GM12892 (cell line): Measurements from ENCODE around the gene PCDHGC3.

Experiments
- POLR2A ChIP-seq: IDR thresholded peaks from 2 replicates; pipeline ENCODE4 v1.6.1; 2011; ENCODE audit warnings: low read depth, low read length, control low read depth
- POLR2AphosphoS5 ChIP-seq: IDR thresholded peaks from 2 replicates; pipeline ENCODE4 v1.6.1; 2011; ENCODE audit warnings: low read depth, low read length, control low read depth
- TAF1 ChIP-seq: IDR thresholded peaks from 2 replicates; pipeline ENCODE4 v1.6.1; 2011; ENCODE audit warnings: low read depth, mild to moderate bottlenecking, control low read depth, low read length, borderline replicate concordance

DNA sequence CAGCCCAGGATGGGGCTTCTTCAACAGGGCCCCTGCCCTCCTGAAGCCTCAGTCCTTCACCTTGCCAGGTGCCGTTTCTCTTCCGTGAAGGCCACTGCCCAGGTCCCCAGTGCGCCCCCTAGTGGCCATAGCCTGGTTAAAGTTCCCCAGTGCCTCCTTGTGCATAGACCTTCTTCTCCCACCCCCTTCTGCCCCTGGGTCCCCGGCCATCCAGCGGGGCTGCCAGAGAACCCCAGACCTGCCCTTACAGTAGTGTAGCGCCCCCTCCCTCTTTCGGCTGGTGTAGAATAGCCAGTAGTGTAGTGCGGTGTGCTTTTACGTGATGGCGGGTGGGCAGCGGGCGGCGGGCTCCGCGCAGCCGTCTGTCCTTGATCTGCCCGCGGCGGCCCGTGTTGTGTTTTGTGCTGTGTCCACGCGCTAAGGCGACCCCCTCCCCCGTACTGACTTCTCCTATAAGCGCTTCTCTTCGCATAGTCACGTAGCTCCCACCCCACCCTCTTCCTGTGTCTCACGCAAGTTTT is 36.7 kb downstream of the PCDHGC3 start:
- TF ChIP-seq POLR2A, result no peak
- no peak for TF ChIP-seq POLR2AphosphoS5
- TF ChIP-seq TAF1, result no peak
